HepG2 (cell line): ENCODE data around the gene FAM98A. TPM values are rescaled to one million over a fixed set of nuclear protein-coding genes. Genes with fewer than 3 reads are reported as not detected.
A peak's percentile ranks its signal among the peaks of the same experiment; 100 is the strongest.

ENCODE experiments used
- AKAP8 ChIP-seq: sonication (generic); formaldehyde crosslinking; IDR thresholded peaks from 2 replicates; pipeline ENCODE4 v1.5.1; 2020; ENCODE audit warnings: mild to moderate bottlenecking, missing genetic modification reagents
- HDAC2 ChIP-seq: sonication (generic); formaldehyde crosslinking; IDR thresholded peaks from 2 replicates; pipeline ENCODE4 v1.4.0; 2020; ENCODE audit warnings: missing genetic modification reagents
- KDM6A ChIP-seq: IDR thresholded peaks from 2 replicates; pipeline ENCODE4 v1.6.1; 2016; ENCODE audit warnings: low read depth
- MTA3 ChIP-seq: sonication (generic); formaldehyde crosslinking; IDR thresholded peaks from 2 replicates; pipeline ENCODE4 v1.4.0; 2020; ENCODE audit warnings: missing genetic modification reagents
- SYNCRIP ChIP-seq: fragments of 200-400 bp; formaldehyde crosslinking; IDR thresholded peaks from 2 replicates; pipeline ENCODE4 v1.6.1; 2018; ENCODE audit warnings: mild to moderate bottlenecking, low read depth, low read length; ENCODE audit not compliant: insufficient read depth
- TEAD3 ChIP-seq: optimal IDR thresholded peaks from 2 replicates; pipeline ENCODE3; 2016; ENCODE audit warnings: borderline replicate concordance
- ZNF263 ChIP-seq: sonication (generic); formaldehyde crosslinking; IDR thresholded peaks from 2 replicates; pipeline ENCODE4 v1.4.0; 2020; ENCODE audit warnings: missing genetic modification reagents
- polyA plus RNA-seq, 8 experiments: library from polyadenylated mRNA; depleted of rRNA in 3 of 8; stranded (reverse) in 7 of 8; unstranded in 1 of 8; fragments of >200 nt; fragmentation: Illumina TruSeq in 4 of 8; extraction: Trizol in 4 of 8; gene quantifications; 2 replicates each; pipeline versions ENCODE4 v1.2.1 to v1.2.3, GENCODE V29; 2011 to 2016; ENCODE audit warnings: low read depth in 4 of 8, missing spikeins in 1 of 8, mixed read lengths in 1 of 8; ENCODE audit not compliant: insufficient read depth in 1 of 8
- total RNA-seq, 5 experiments: library from RNA; depleted of rRNA; stranded (reverse); fragments of >200 nt; fragmentation: Illumina TruSeq; extraction: Trizol; gene quantifications; 2 replicates each; pipeline ENCODE4 v1.2.3, GENCODE V29; 2016; ENCODE audit warnings: low read depth in 1 of 5
- TF ChIP-seq, protein P1 (sequence below): sonication (generic); formaldehyde crosslinking; IDR thresholded peaks from 2 replicates; pipeline ENCODE4 v1.5.1; 2020; ENCODE audit warnings: mild to moderate bottlenecking, missing genetic modification reagents, borderline replicate concordance
- TF ChIP-seq, protein P2 (sequence below): sonication (generic); formaldehyde crosslinking; IDR thresholded peaks from 2 replicates; pipeline ENCODE4 v1.5.1; 2020; ENCODE audit warnings: missing genetic modification reagents, mild to moderate bottlenecking, borderline replicate concordance
- TF ChIP-seq, protein P3 (sequence below): sonication (generic); formaldehyde crosslinking; IDR thresholded peaks from 2 replicates; pipeline ENCODE4 v1.8.0; 2022; ENCODE audit warnings: mild to moderate bottlenecking, missing genetic modification reagents, moderate library complexity
- TF ChIP-seq, protein P4 (sequence below): sonication (generic); formaldehyde crosslinking; IDR thresholded peaks from 2 replicates; pipeline ENCODE4 v1.8.0; 2022; ENCODE audit warnings: missing genetic modification reagents, mild to moderate bottlenecking, moderate library complexity, borderline replicate concordance
- TF ChIP-seq, protein P5 (sequence below): sonication (generic); formaldehyde crosslinking; IDR thresholded peaks from 2 replicates; pipeline ENCODE4 v1.4.0; 2020; ENCODE audit warnings: missing genetic modification reagents, low read depth, mild to moderate bottlenecking, borderline replicate concordance

The FAM98A gene
- total and polyA plus RNA-seq, 2 of the 13 experiments (the other 11 are each of a cell fraction or from before 2014, with no cell fraction given): 44.0 to 61.4 TPM

DNA sequence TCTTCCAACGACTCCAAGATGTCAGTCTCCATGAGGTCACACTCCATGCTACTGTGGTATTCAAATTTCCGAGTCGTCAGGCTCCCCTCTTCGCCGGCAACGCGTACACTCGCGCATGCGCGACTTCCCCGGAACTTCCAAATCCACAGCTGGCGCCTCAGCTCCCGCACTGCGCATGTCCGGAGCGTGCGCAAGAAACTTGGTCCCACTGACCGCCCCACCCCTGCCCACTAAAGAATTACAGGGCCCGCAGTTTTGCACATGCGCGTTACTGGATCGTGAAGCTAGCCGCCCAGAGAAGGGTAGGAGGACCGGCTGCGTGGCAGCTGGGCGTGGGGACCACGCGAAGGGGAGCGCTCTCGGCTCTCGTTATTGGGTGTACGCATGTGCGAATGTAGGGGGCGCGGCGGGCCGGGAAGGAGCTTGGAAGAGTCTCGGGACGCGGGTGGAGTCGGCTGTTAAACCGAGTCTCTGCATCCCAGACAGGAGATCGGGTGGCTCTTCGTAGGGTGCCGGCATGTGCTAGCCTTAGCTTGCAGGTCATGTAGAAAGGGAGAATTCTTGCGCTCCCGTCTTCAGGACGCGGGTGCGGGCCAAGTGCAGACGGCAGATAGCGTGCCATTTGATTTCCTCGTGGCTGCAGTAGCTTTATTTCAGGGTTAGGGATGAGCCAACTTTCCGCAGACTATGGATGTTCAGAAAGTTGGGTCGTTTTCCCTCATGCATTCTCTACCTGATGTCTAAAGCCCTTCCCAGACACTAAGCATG, at the start of gene FAM98A (continued):
- TF ChIP-seq, protein P1, sequence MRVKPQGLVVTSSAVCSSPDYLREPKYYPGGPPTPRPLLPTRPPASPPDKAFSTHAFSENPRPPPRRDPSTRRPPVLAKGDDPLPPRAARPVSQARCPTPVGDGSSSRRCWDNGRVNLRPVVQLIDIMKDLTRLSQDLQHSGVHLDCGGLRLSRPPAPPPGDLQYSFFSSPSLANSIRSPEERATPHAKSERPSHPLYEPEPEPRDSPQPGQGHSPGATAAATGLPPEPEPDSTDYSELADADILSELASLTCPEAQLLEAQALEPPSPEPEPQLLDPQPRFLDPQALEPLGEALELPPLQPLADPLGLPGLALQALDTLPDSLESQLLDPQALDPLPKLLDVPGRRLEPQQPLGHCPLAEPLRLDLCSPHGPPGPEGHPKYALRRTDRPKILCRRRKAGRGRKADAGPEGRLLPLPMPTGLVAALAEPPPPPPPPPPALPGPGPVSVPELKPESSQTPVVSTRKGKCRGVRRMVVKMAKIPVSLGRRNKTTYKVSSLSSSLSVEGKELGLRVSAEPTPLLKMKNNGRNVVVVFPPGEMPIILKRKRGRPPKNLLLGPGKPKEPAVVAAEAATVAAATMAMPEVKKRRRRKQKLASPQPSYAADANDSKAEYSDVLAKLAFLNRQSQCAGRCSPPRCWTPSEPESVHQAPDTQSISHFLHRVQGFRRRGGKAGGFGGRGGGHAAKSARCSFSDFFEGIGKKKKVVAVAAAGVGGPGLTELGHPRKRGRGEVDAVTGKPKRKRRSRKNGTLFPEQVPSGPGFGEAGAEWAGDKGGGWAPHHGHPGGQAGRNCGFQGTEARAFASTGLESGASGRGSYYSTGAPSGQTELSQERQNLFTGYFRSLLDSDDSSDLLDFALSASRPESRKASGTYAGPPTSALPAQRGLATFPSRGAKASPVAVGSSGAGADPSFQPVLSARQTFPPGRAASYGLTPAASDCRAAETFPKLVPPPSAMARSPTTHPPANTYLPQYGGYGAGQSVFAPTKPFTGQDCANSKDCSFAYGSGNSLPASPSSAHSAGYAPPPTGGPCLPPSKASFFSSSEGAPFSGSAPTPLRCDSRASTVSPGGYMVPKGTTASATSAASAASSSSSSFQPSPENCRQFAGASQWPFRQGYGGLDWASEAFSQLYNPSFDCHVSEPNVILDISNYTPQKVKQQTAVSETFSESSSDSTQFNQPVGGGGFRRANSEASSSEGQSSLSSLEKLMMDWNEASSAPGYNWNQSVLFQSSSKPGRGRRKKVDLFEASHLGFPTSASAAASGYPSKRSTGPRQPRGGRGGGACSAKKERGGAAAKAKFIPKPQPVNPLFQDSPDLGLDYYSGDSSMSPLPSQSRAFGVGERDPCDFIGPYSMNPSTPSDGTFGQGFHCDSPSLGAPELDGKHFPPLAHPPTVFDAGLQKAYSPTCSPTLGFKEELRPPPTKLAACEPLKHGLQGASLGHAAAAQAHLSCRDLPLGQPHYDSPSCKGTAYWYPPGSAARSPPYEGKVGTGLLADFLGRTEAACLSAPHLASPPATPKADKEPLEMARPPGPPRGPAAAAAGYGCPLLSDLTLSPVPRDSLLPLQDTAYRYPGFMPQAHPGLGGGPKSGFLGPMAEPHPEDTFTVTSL (CRISPR knock-in tag): peak; percentile 72; the same call in 1 of the 2 replicates
- TF ChIP-seq HDAC2 (CRISPR knock-in tag): peak; percentile 76
- peak; percentile 61 for TF ChIP-seq TEAD3 (CRISPR knock-in tag)
- TF ChIP-seq AKAP8 (CRISPR knock-in tag): 0 out of 2 replicates have a peak, but pooled peaks have one; percentile 34
- peak; percentile 63 for TF ChIP-seq ZNF263 (CRISPR knock-in tag)
- TF ChIP-seq KDM6A: no peak
- no peak for TF ChIP-seq MTA3 (CRISPR knock-in tag)
- TF ChIP-seq, protein P2, sequence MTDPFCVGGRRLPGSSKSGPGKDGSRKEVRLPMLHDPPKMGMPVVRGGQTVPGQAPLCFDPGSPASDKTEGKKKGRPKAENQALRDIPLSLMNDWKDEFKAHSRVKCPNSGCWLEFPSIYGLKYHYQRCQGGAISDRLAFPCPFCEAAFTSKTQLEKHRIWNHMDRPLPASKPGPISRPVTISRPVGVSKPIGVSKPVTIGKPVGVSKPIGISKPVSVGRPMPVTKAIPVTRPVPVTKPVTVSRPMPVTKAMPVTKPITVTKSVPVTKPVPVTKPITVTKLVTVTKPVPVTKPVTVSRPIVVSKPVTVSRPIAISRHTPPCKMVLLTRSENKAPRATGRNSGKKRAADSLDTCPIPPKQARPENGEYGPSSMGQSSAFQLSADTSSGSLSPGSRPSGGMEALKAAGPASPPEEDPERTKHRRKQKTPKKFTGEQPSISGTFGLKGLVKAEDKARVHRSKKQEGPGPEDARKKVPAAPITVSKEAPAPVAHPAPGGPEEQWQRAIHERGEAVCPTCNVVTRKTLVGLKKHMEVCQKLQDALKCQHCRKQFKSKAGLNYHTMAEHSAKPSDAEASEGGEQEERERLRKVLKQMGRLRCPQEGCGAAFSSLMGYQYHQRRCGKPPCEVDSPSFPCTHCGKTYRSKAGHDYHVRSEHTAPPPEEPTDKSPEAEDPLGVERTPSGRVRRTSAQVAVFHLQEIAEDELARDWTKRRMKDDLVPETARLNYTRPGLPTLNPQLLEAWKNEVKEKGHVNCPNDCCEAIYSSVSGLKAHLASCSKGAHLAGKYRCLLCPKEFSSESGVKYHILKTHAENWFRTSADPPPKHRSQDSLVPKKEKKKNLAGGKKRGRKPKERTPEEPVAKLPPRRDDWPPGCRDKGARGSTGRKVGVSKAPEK (CRISPR knock-in tag): peak; percentile 97
- TF ChIP-seq, protein P3, sequence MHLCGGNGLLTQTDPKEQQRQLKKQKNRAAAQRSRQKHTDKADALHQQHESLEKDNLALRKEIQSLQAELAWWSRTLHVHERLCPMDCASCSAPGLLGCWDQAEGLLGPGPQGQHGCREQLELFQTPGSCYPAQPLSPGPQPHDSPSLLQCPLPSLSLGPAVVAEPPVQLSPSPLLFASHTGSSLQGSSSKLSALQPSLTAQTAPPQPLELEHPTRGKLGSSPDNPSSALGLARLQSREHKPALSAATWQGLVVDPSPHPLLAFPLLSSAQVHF (CRISPR knock-in tag): 0 out of 2 replicates have a peak, but pooled peaks have one; percentile 78
- TF ChIP-seq, protein P4, sequence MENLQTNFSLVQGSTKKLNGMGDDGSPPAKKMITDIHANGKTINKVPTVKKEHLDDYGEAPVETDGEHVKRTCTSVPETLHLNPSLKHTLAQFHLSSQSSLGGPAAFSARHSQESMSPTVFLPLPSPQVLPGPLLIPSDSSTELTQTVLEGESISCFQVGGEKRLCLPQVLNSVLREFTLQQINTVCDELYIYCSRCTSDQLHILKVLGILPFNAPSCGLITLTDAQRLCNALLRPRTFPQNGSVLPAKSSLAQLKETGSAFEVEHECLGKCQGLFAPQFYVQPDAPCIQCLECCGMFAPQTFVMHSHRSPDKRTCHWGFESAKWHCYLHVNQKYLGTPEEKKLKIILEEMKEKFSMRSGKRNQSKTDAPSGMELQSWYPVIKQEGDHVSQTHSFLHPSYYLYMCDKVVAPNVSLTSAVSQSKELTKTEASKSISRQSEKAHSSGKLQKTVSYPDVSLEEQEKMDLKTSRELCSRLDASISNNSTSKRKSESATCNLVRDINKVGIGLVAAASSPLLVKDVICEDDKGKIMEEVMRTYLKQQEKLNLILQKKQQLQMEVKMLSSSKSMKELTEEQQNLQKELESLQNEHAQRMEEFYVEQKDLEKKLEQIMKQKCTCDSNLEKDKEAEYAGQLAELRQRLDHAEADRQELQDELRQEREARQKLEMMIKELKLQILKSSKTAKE (CRISPR knock-in tag): 0 out of 2 replicates have a peak, but pooled peaks have one; percentile 17
- TF ChIP-seq, protein P5, sequence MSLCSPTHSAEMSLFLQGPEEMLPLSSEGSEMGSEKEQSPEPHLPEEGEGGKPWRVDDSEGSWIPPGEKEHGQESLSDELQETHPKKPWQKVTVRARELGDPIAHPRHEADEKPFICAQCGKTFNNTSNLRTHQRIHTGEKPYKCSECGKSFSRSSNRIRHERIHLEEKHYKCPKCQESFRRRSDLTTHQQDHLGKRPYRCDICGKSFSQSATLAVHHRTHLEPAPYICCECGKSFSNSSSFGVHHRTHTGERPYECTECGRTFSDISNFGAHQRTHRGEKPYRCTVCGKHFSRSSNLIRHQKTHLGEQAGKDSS: peak; percentile 83
- no peak for TF ChIP-seq SYNCRIP
